HG03025 (cell line): Measurements from ENCODE around the gene SYCP2L.
"Not testable (repeated sequence)": the region's sequence is repeated elsewhere in the genome, so short reads cannot be mapped to it uniquely, and the experiment has no call there.

Source experiments
- ATAC-seq: cut with Tn5 transposase; IDR thresholded peaks from one replicate; pipeline ENCODE4 v1.9.1; 2021; ENCODE audit warnings: mild to moderate bottlenecking, moderate library complexity; ENCODE audit not compliant: unreplicated experiment, low FRiP score

The SYCP2L gene

DNA sequence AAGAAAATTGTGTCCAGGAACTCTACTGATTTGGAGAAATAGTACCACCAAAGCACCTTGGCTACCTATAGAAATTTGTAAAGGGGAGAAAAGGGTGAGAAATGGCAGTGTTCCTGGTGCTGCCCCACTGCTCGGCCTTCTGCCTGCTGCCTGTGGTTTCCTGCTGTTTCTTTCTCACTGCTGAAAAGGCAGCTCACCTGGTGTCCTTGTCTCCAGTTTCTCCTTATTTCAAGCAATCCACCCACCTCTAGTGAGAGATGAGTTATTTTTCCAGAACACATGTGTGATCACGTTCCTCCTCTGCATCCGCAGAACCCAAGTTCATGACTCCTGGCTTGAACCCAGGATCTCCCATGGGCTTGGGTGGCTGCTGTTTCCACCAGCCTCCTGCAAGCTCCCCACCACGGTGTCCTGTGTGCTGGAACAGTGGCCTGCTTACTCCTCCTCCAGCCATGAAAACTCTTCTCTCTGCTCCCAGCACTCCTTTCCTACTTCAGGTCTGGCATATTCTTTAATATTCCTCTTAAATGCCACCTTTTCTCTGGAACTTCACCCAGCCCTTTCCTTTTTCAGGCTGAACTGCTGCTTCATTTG, 108.4 kb downstream of the SYCP2L start:
- ATAC-seq, result no peak

- no peak for ATAC-seq
These were observed 113.1 kb downstream of the SYCP2L start for GRCh38 chr6:10999994-11000393.

DNA sequence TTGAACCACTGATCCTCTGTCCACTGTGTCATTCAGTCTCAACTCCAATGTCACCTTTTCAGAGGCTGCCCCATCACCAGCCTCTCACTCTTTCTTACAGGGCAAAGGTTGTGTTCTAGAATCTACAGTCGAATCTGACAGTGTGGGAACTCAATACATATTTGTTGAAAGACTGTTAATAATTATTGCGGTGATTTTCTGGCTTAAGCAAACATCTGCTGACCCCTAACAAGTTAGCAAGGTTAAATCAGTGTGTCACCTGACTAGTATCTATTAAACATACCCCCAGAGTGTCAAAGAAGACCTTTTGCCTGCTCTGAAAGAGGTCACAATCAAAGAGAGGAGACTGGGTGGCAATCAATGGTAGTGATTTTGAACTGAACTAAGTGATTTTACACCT, 115.3 kb downstream of the SYCP2L start:
- no peak for ATAC-seq

- not testable (repeated sequence) for ATAC-seq
These were observed 116.4 kb downstream of the SYCP2L start for GRCh38 chr6:11003297-11003696.

DNA sequence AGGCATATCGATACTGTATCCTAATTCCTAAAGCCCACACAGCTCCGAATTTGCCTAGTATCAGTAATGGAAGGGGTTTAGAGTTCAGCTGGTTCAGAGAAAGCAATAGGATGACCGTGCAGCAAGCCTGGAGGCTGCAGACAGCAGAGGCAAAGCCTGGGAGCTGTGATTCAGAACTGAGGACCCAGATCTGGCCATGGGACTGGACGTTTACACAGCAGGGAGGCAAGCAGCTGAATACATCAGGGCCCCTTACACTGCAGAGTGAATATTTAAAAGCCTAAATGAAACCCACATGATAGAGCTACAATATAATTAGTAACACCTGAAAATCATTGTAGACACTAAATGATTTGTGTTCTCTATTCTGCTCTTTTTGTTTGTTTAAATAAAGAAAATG, 119.2 kb downstream of the SYCP2L start:
- no peak for ATAC-seq

- no peak for ATAC-seq
These were observed 121.1 kb downstream of the SYCP2L start for GRCh38 chr6:11007715-11008608.

- ATAC-seq, result no peak
These were observed 122.0 kb downstream of the SYCP2L start for GRCh38 chr6:11008821-11009220.

DNA sequence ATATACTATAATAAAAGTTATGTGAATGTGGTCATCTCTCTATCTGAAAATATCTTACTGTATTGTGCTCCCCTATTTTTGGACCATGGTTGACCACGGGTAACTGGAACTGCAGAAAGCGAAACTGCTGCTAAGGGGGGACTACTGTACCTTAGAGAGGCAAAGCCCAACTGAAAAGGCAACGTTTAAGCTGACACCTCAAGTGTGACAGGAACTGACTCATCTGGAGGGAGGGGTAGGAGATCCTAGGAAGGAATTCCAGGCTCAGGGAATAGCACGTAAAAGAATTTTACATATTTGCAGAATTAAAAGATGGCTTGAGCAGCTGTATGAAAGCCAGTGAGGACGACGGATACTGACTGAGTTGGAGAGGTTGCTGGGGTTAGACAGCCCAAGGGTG, 122.5 kb downstream of the SYCP2L start:
- no peak for ATAC-seq

- ATAC-seq, result no peak
These were observed 125.0 kb downstream of the SYCP2L start for GRCh38 chr6:11011787-11012234.

- no peak for ATAC-seq
These were observed 125.5 kb downstream of the SYCP2L start for GRCh38 chr6:11012295-11012754.

DNA sequence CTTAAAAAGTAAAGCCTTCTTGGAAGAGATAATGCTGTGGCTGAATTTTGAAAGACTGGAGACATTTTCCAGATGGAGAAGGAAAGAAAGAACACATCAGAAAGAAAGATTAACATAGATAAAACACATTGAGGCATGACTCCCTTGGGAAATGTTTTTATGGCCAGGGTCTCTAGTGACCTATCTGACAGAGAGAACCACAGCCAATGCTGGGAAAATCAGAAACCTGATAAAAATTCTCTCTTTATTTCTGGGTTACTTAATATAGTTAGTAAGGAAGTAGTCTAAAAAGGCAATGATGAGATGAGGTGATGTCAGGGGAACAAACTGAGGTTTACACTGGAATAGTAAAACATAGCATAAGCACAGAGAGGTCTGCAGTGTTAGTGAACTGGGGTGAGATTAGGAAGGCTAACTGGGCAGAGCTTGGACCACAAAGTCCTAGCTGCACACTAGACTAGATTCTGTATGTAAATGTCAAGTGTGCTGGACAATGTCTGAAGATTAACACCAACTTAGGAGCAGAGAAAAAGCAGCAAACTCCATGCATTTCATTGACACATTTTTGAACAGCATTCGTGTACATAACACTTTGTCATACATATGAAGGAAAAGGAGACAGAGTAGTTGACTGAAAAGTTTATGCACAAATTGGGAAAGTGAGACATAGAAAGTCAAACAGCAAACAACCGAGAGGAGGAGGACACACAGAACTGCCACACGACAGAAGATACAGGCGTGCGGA, 126.3 kb downstream of the SYCP2L start:
- ATAC-seq, result no peak

GRCh38 chr6:11013721-11014070, 126.8 kb downstream of the SYCP2L start:
- no peak for ATAC-seq

GRCh38 chr6:11015102-11015501, 128.2 kb downstream of the SYCP2L start:
- no peak for ATAC-seq

GRCh38 chr6:11016452-11016851, 129.6 kb downstream of the SYCP2L start:
- ATAC-seq, result no peak

DNA sequence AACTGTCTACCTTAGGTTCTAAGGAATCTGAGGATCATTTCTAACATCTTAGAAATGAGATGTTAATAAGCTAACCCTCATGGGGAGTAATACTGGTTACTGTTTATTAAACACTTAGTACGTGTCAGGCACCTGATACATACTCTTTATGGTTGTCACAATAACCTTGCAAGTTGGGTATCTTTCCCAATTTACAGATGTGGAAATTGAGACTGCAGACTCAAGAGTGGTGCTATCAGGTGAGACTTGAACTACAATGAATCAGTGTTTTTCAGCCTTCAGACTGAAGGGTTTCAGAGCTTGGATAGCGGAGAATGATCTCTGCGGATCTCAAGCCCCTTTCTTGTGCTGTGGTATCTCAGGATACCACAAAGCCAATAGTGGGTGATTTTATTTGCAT, 130.2 kb downstream of the SYCP2L start:
- no peak for ATAC-seq

- no peak for ATAC-seq
These were observed 131.4 kb downstream of the SYCP2L start for GRCh38 chr6:11018225-11018624.

DNA sequence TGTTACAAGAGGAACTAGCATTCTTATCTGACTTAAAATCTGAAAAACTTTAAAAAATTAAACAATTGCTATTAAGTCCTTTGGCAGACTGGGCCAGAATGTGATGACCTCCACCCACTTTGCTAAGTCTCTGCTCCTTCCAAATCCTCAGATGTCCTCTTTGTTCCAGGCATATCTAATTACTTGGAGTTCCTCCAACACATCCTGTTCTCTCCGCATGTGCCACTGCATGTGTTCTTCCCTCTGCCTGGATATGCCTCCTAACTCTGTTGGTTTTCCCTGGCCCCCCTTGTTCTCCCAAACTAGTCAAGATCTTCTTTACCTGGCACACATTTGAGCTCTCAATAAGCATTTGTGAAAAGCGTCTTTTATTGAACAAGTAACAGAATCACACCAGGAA, 134.2 kb downstream of the SYCP2L start:
- ATAC-seq, result no peak

DNA sequence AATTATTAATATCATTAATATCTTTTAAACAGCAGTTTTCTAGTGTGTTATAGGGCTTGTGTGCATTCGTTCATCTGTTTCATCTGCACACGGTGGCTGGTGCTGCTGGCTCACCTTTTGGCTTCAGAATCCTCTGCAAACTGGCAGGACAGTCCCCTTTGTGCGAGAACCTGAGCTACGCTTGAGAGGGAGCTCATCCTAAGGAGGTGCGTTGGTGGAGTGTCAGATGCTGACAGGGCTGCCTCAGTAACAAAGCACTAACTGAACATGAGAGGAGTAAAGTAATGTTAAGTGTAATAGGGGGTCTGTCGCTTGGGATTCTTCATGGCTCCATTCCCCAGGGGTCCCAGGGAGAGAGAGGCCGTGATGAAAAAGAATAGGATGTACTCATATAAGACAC, 134.9 kb downstream of the SYCP2L start:
- ATAC-seq, result no peak

- ATAC-seq, result no peak
These were observed 136.2 kb downstream of the SYCP2L start for GRCh38 chr6:11023032-11023431.
